CD14-positive monocyte (primary cell): ENCODE measurements around the gene ATP23. TPM values are rescaled to one million over a fixed set of nuclear protein-coding genes. Genes with fewer than 3 reads are reported as not detected.

Source experiments
- DNase-seq, 3 donors: peaks; one replicate each; pipeline ENCODE4 v3.0.0-alpha.2; 2011 to 2022
- H2AFZ ChIP-seq: 2 replicates; pipeline ENCODE4 v1.6.0; 2012; ENCODE audit warnings: mild to moderate bottlenecking, low read depth, low read length, inconsistent platforms; ENCODE audit not compliant: insufficient read depth, poor library complexity, severe bottlenecking
- H3K27ac ChIP-seq, 2 donors: 1 replicate in 1 of 2; 2 replicates in 1 of 2; pipeline ENCODE4 v1.5.1; 2012 to 2013; ENCODE audit warnings: low read length in 2 of 2, control low read depth in 1 of 2, inconsistent platforms in 1 of 2, low read depth in 1 of 2, mild to moderate bottlenecking in 1 of 2
- H3K27me3 ChIP-seq, 2 donors: one replicate each; pipeline versions ENCODE4 v1.6.0 to v1.6.1; 2011 to 2013; ENCODE audit warnings: low read length in 2 of 2; ENCODE audit not compliant: control insufficient read depth in 2 of 2, insufficient read depth in 2 of 2
- H3K36me3 ChIP-seq, 2 donors: replicated peaks in 1 of 2; 1 replicate in 1 of 2; 2 replicates in 1 of 2; pipeline versions ENCODE4 v1.5.1 to v1.6.1; 2012 to 2013; ENCODE audit warnings: low read length in 2 of 2, control low read depth in 1 of 2, inconsistent platforms in 1 of 2, mild to moderate bottlenecking in 1 of 2; ENCODE audit not compliant: insufficient read depth in 2 of 2, control insufficient read depth in 1 of 2
- H3K4me1 ChIP-seq, 2 donors: 1 replicate in 1 of 2; 2 replicates in 1 of 2; pipeline versions ENCODE4 v1.5.1 to v1.6.1; 2012 to 2013; ENCODE audit warnings: low read length in 2 of 2, control low read depth in 1 of 2, inconsistent platforms in 1 of 2, mild to moderate bottlenecking in 1 of 2, moderate library complexity in 1 of 2; ENCODE audit not compliant: insufficient read depth in 2 of 2, control insufficient read depth in 1 of 2
- H3K4me2 ChIP-seq: replicated peaks from 2 replicates; pipeline ENCODE3; 2012; ENCODE audit warnings: low read length, moderate library complexity, mild to moderate bottlenecking; ENCODE audit not compliant: poor library complexity, severe bottlenecking; ENCODE audit errors: extremely low read depth
- H3K4me3 ChIP-seq, 3 experiments: fragments of 200-600 bp in 1 of 3; sonication (generic) in 1 of 3; replicated peaks in 1 of 3; 1 replicate in 2 of 3; 2 replicates in 1 of 3; pipeline ENCODE4 v1.5.1; 2011 to 2013; ENCODE audit warnings: low read length in 3 of 3, mild to moderate bottlenecking in 3 of 3, control low read depth in 2 of 3, low read depth in 2 of 3, inconsistent platforms in 1 of 3, moderate library complexity in 1 of 3
- H3K79me2 ChIP-seq: 2 replicates; pipeline ENCODE4 v1.6.0; 2012; ENCODE audit warnings: mild to moderate bottlenecking, control low read depth, inconsistent platforms, low read length, moderate library complexity; ENCODE audit not compliant: insufficient read depth
- H3K9ac ChIP-seq: 2 replicates; pipeline ENCODE4 v1.6.0; 2017; ENCODE audit warnings: low read length, mild to moderate bottlenecking; ENCODE audit not compliant: insufficient read depth, poor library complexity, severe bottlenecking
- H3K9me3 ChIP-seq, 2 donors: replicated peaks in 1 of 2; 1 replicate in 1 of 2; 2 replicates in 1 of 2; pipeline versions ENCODE4 v1.5.1 to v1.6.1; 2012 to 2013; ENCODE audit warnings: low read length in 2 of 2, control low read depth in 1 of 2; ENCODE audit not compliant: control insufficient read depth in 1 of 2, insufficient read depth in 1 of 2
- H4K20me1 ChIP-seq: 2 replicates; pipeline ENCODE4 v1.6.0; 2012; ENCODE audit warnings: mild to moderate bottlenecking, low read length, control low read depth, moderate library complexity; ENCODE audit not compliant: insufficient read depth
- H3K27ac Mint-ChIP-seq, 7 donors: one replicate each; pipeline ENCODE4 v1.8.0; 2020; ENCODE audit warnings: mild to moderate bottlenecking in 7 of 7, mixed read lengths in 7 of 7, moderate library complexity in 6 of 7, inconsistent platforms in 2 of 7
- H3K27me3 Mint-ChIP-seq, 3 donors: one replicate each; pipeline ENCODE4 v1.8.0; 2021 to 2022; ENCODE audit warnings: low read depth in 3 of 3, mild to moderate bottlenecking in 3 of 3, mixed read lengths in 3 of 3, moderate library complexity in 3 of 3, inconsistent platforms in 1 of 3
- H3K36me3 Mint-ChIP-seq, 2 donors: one replicate each; pipeline ENCODE4 v1.8.0; 2020; ENCODE audit warnings: mixed read lengths in 2 of 2, inconsistent platforms in 1 of 2, mild to moderate bottlenecking in 1 of 2
- H3K4me1 Mint-ChIP-seq: one replicate; pipeline ENCODE4 v1.8.0; 2020; ENCODE audit warnings: mild to moderate bottlenecking, mixed read lengths
- H3K4me3 Mint-ChIP-seq, 2 donors: one replicate each; pipeline ENCODE4 v1.8.0; 2020; ENCODE audit warnings: mild to moderate bottlenecking in 2 of 2, mixed read lengths in 2 of 2, moderate library complexity in 1 of 2
- H3K9me3 Mint-ChIP-seq, 7 donors: one replicate each; pipeline ENCODE4 v1.8.0; 2020 to 2022; ENCODE audit warnings: mixed read lengths in 7 of 7, mild to moderate bottlenecking in 6 of 7, moderate library complexity in 6 of 7, inconsistent platforms in 2 of 7
- WGBS: methylation state at CpG from one replicate; pipeline ENCODE4 v1.1.5; 2013; ENCODE audit warnings: missing lambda C conversion rate; ENCODE audit not compliant: insufficient coverage; 5-methylcytosine and 5-hydroxymethylcytosine counted together
- intact Hi-C, 2 donors: fragments of 100-400 bp; cut with micrococcal nuclease; formaldehyde crosslinking; loops; one replicate each; pipeline versions ENCODE4 v1.15.0 to v1.15.1; 2023
- polyA plus RNA-seq, 3 donors: library from polyadenylated mRNA; depleted of rRNA in 1 of 3; unstranded in 2 of 3; stranded (reverse) in 1 of 3; fragments of 300-500 nt in 2 of 3; fragments of >200 nt in 1 of 3; fragmentation: Illumina TruSeq in 2 of 3; gene quantifications; 1 replicate in 2 of 3; 2 replicates in 1 of 3; pipeline ENCODE4 v1.2.3, GENCODE V29; 2012 to 2021
- TF ChIP-seq, protein P1 (sequence below): fragments of 200-600 bp; IDR thresholded peaks from one replicate; pipeline ENCODE4 v1.8.0; 2022; ENCODE audit warnings: antibody characterized with exemption, mild to moderate bottlenecking

Gene ATP23
- polyA plus RNA-seq, 3 donors: 12.4 to 27.5 (median 24.8) TPM

DNA sequence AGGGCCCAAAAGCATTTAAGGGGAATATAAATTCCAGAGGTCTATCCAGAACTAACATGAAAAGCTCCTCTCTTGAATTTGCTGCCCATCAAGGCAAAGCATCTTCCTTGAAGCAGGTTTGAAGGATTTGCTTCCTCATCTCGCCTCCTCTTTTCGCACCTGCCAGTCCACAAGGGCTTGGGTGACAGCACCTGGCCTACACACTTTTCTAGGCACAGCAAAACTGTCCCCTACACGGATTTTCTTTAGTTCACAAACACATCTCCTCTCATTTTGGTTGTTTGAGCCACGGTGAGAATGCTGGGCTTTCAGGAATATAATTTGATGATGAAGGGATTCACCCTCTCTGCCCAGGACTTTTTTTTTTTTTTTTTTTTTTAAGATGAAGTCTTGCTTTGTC is 36.9 kb upstream of the ATP23 start:
- Mint-ChIP-seq H3K4me1 (peaks cover 6% of the 10 kb centered on the region), H3K36me3 (no peaks in the 10 kb centered on the region), H3K9me3 (no peaks in the 10 kb centered on the region), H3K4me3 (no peak overlapping the region), H3K27me3 (peaks cover under 1 to 5% (median 2%) of the 10 kb centered on the region in 3 donors), H3K27ac (no peak overlapping the region)
- no peak overlapping the region for H3K9ac ChIP-seq
- no peak for DNase-seq
- WGBS: 90% methylated on average over 2 of the region's 4 CpGs
- intact Hi-C loops: loop anchor here in 1 of 2 donors (2.0 kb wide), 1 partner anchor 74 kb away; no protein-coding TSS in a partner anchor
- H3K79me2 ChIP-seq: no peaks in the 10 kb centered on the region
- no peak overlapping the region for H2AFZ ChIP-seq
- H3K4me3 ChIP-seq: no peak overlapping the region
- H3K27me3 ChIP-seq: no peaks in the 10 kb centered on the region
- no peak overlapping the region for H3K27ac ChIP-seq
- peaks cover 0 to 4% of the 10 kb centered on the region in 2 donors for H3K4me1 ChIP-seq
- no peaks in the 10 kb centered on the region for H3K9me3 ChIP-seq
- TF ChIP-seq, protein P1, sequence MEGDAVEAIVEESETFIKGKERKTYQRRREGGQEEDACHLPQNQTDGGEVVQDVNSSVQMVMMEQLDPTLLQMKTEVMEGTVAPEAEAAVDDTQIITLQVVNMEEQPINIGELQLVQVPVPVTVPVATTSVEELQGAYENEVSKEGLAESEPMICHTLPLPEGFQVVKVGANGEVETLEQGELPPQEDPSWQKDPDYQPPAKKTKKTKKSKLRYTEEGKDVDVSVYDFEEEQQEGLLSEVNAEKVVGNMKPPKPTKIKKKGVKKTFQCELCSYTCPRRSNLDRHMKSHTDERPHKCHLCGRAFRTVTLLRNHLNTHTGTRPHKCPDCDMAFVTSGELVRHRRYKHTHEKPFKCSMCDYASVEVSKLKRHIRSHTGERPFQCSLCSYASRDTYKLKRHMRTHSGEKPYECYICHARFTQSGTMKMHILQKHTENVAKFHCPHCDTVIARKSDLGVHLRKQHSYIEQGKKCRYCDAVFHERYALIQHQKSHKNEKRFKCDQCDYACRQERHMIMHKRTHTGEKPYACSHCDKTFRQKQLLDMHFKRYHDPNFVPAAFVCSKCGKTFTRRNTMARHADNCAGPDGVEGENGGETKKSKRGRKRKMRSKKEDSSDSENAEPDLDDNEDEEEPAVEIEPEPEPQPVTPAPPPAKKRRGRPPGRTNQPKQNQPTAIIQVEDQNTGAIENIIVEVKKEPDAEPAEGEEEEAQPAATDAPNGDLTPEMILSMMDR: no peak
- no peaks in the 10 kb centered on the region for H4K20me1 ChIP-seq
- no peak overlapping the region for H3K4me2 ChIP-seq
- no peaks in the 10 kb centered on the region for H3K36me3 ChIP-seq

- Mint-ChIP-seq H3K9me3 (no peaks in the 10 kb centered on the region), H3K27ac (no peak overlapping the region), H3K27me3 (peaks cover 0 to 6% (median 2%) of the 10 kb centered on the region in 3 donors), H3K36me3 (no peaks in the 10 kb centered on the region), H3K4me1 (peaks cover 6% of the 10 kb centered on the region), H3K4me3 (peak overlapping the region in 1 of 2 donors; percentile 18)
- peak; percentile 73 to 85 (median 81) for DNase-seq
- Histone ChIP-seq H3K4me1 (peaks cover 0 to 4% of the 10 kb centered on the region in 2 donors), H4K20me1 (no peaks in the 10 kb centered on the region), H3K79me2 (no peaks in the 10 kb centered on the region), H3K27ac (no peak overlapping the region), H3K27me3 (no peaks in the 10 kb centered on the region), H3K4me3 (no peak overlapping the region), H2AFZ (peak overlapping the region; percentile 19), H3K9me3 (no peaks in the 10 kb centered on the region), H3K36me3 (no peaks in the 10 kb centered on the region), H3K4me2 (peak overlapping the region; percentile 32), H3K9ac (no peak overlapping the region)
- TF ChIP-seq, protein P1: peak; percentile 100
- 25% methylated on average over 11 of the region's 26 CpGs for WGBS
- intact Hi-C loops: loop anchor here (1.0 to 2.0 kb wide), 2 partner anchors 74 kb away; no protein-coding TSS in a partner anchor
Observed at GRCh38 chr12:57904848-57905811, 36.2 kb upstream of the ATP23 start.
